Panc1 (cell line): ENCODE data around the gene POLR1H. TPM values are rescaled to one million over a fixed set of nuclear protein-coding genes. Genes with fewer than 3 reads are reported as not detected.

Experiments used
- ATAC-seq: fragments of 200-7000 bp; cut with Tn5 transposase; 2 replicates; pipeline ENCODE4 v1.9.1; 2020; ENCODE audit warnings: mild to moderate bottlenecking, moderate library complexity
- BruUV-seq: library from RNA; stranded (reverse); fragments of 400-500 nt; replicated peaks from 2 replicates; lab custom pipeline; 2021; lab: Mats Ljungman, UMichigan
- CTCF ChIA-PET: fragments of 300-600 bp; sonication (Branson Sonifier 250); formaldehyde crosslinking; loops from one replicate; lab custom pipeline; 2022; ENCODE audit warnings: antibody characterized with exemption; lab: Charles Lee
- POLR2A ChIA-PET: fragments of 300-600 bp; sonication (Branson Sonifier 250); formaldehyde crosslinking; loops from one replicate; lab custom pipeline; 2022; ENCODE audit warnings: antibody characterized with exemption; lab: Charles Lee
- DNase-seq: peaks from one replicate; pipeline ENCODE4 v3.0.0-alpha.2; 2010; ENCODE audit warnings: low read depth, low spot score
- H3K27ac ChIP-seq: 2 replicates; pipeline ENCODE4 v1.5.1; 2011; ENCODE audit warnings: mild to moderate bottlenecking, low read length, inconsistent platforms
- H3K27me3 ChIP-seq: fragments of 200-500 bp; sonication (Bioruptor generic); 2 replicates; pipeline ENCODE4 v1.6.0; 2014; ENCODE audit warnings: low read length, inconsistent platforms; ENCODE audit not compliant: control insufficient read depth, insufficient read depth
- H3K36me3 ChIP-seq: fragments of 200-500 bp; sonication (Bioruptor generic); 2 replicates; pipeline ENCODE4 v1.5.1; 2014; ENCODE audit warnings: inconsistent platforms, mild to moderate bottlenecking, low read length, moderate library complexity; ENCODE audit not compliant: control insufficient read depth, insufficient read depth
- H3K4me1 ChIP-seq: 2 replicates; pipeline ENCODE4 v1.5.1; 2011; ENCODE audit warnings: inconsistent platforms, mild to moderate bottlenecking, low read length, moderate library complexity; ENCODE audit not compliant: control insufficient read depth, insufficient read depth
- H3K4me3 ChIP-seq, 2 experiments: 2 replicates each; pipeline ENCODE4 v1.5.1; 2011 to 2012; ENCODE audit warnings: low read depth in 2 of 2, low read length in 2 of 2, mild to moderate bottlenecking in 2 of 2, inconsistent platforms in 1 of 2, moderate library complexity in 1 of 2
- H3K9me3 ChIP-seq: fragments of 200-500 bp; sonication (Bioruptor generic); 2 replicates; pipeline ENCODE4 v1.5.1; 2014; ENCODE audit warnings: low read depth, mild to moderate bottlenecking, inconsistent platforms, low read length, moderate library complexity; ENCODE audit not compliant: control insufficient read depth, insufficient read depth
- CTCF ChIP-seq: fragments of 450-650 bp; IDR thresholded peaks from 2 replicates; pipeline ENCODE4 v1.5.1; 2017; ENCODE audit warnings: mild to moderate bottlenecking
- POLR2AphosphoS5 ChIP-seq: IDR thresholded peaks from 2 replicates; pipeline ENCODE4 v1.6.1; 2012; ENCODE audit warnings: mild to moderate bottlenecking, low read depth, low read length, moderate library complexity
- REST ChIP-seq, 2 experiments: IDR thresholded peaks; 2 replicates each; pipeline ENCODE4 v1.6.1; 2011 to 2012; ENCODE audit warnings: low read depth in 2 of 2, control low read depth in 1 of 2, low read length in 1 of 2, mild to moderate bottlenecking in 1 of 2, moderate library complexity in 1 of 2; ENCODE audit not compliant: insufficient read depth in 1 of 2
- SIN3A ChIP-seq: IDR thresholded peaks from 2 replicates; pipeline ENCODE4 v1.6.1; 2012; ENCODE audit warnings: low read depth, mild to moderate bottlenecking, low read length, moderate library complexity, borderline replicate concordance; ENCODE audit not compliant: insufficient read depth
- TCF7L2 ChIP-seq: IDR thresholded peaks from 2 replicates; pipeline ENCODE4 v1.6.1; 2011; ENCODE audit warnings: mild to moderate bottlenecking, low read depth, low read length, inconsistent platforms
- in situ Hi-C: cut with HindIII; loops from 2 replicates; pipeline ENCODE4 v1.10.0; 2016; ENCODE audit warnings: low sequenced_read_pairs, low pct_unique_long_range_greater_than_20kb
- intact Hi-C: fragments of 100-400 bp; cut with micrococcal nuclease; formaldehyde crosslinking; loops from one replicate; pipeline ENCODE4 v1.10.0; 2022; ENCODE audit not compliant: unreplicated experiment
- total RNA-seq: library from RNA; stranded (reverse); gene quantifications from one replicate; pipeline ENCODE4 v1.2.1, GENCODE V29; 2021; ENCODE audit not compliant: unreplicated experiment

POLR1H gene
- total RNA-seq, 1 experiment from 2014 or later, result 24.9 TPM

- Histone ChIP-seq H3K4me1 (no peaks in the 10 kb centered on the region), H3K36me3 (no peaks in the 10 kb centered on the region), H3K27ac (no peak overlapping the region), H3K4me3 (no peak overlapping the region), H3K27me3 (0 out of 2 replicates have a peak, but pooled peaks cover 2% of the 10 kb centered on the region), H3K9me3 (no peaks in the 10 kb centered on the region)
- intact Hi-C loops (no loop called here), in situ Hi-C loops (no loop called here)
- ATAC-seq, result no peak
- no peak for DNase-seq
- ChIA-PET CTCF (interaction anchor here (0.5 kb wide), 1 partner anchor 11 kb away, joined by 3 read pairs; no protein-coding TSS in a partner anchor), POLR2A (no interaction called here)
- TF ChIP-seq TCF7L2, result no peak
- TF ChIP-seq REST (IDR thresholded peaks at IDR 0.05; ENCODE audit: insufficient read depth in 1 of 2, low read depth in 2 of 2, low read length in 1 of 2), result no peak
- no TSS peak for BruUV-seq
Measured at GRCh38 chr6:30092852-30093543, 31.9 kb downstream of the POLR1H start.

- H3K36me3 ChIP-seq, result no peaks in the 10 kb centered on the region
- BruUV-seq, result no TSS peak
- no peak for ATAC-seq
- in situ Hi-C loops, result no loop called here
- H3K4me3 ChIP-seq, result no peak overlapping the region
- no peaks in the 10 kb centered on the region for H3K4me1 ChIP-seq
- H3K9me3 ChIP-seq, result no peaks in the 10 kb centered on the region
- no peak overlapping the region for H3K27ac ChIP-seq
- no peak for TF ChIP-seq POLR2AphosphoS5
- no peak for TF ChIP-seq SIN3A
- no peak for TF ChIP-seq TCF7L2
- no peak for TF ChIP-seq CTCF
- no peak for TF ChIP-seq REST (IDR thresholded peaks at IDR 0.05; ENCODE audit: insufficient read depth in 1 of 2, low read depth in 2 of 2, low read length in 1 of 2)
- ChIA-PET POLR2A (no interaction called here), CTCF (no interaction called here)
- intact Hi-C loops, result no loop called here
- H3K27me3 ChIP-seq, result 0 out of 2 replicates have a peak, but pooled peaks cover 2% of the 10 kb centered on the region
- DNase-seq, result no peak
Measured at GRCh38 chr6:30093951-30094661, 33.0 kb downstream of the POLR1H start.
